Central memory CD8-positive, alpha-beta T cell (primary cell): ENCODE data around the gene TBX2.

ENCODE experiments used
- ATAC-seq: fragments of 150-1000 bp; cut with Tn5 transposase; replicated peaks from 2 replicates; pipeline ENCODE4 v1.10.0; 2022; ENCODE audit warnings: mild to moderate bottlenecking, moderate FRiP score, moderate number of reproducible peaks; ENCODE audit not compliant: poor library complexity, severe bottlenecking; ENCODE audit errors: extremely low read depth
- DNase-seq, 2 donors: peaks; one replicate each; pipeline ENCODE4 v3.0.0; 2021; ENCODE audit warnings: low spot score in 2 of 2
- H3K27ac Mint-ChIP-seq: one replicate; pipeline ENCODE4 v1.8.0; 2022; ENCODE audit warnings: low read depth, mild to moderate bottlenecking, moderate library complexity, mixed read lengths
- H3K27me3 Mint-ChIP-seq: one replicate; pipeline ENCODE4 v1.8.0; 2022; ENCODE audit warnings: mixed read lengths
- H3K36me3 Mint-ChIP-seq: one replicate; pipeline ENCODE4 v1.8.0; 2022; ENCODE audit warnings: mild to moderate bottlenecking, moderate library complexity, mixed read lengths; ENCODE audit not compliant: insufficient read depth
- H3K4me1 Mint-ChIP-seq: one replicate; pipeline ENCODE4 v1.8.0; 2022; ENCODE audit warnings: mixed read lengths
- H3K4me3 Mint-ChIP-seq: one replicate; pipeline ENCODE4 v1.8.0; 2022; ENCODE audit warnings: mild to moderate bottlenecking, moderate library complexity, mixed read lengths
- H3K9me3 Mint-ChIP-seq: one replicate; pipeline ENCODE4 v1.8.0; 2022; ENCODE audit warnings: mixed read lengths

Gene TBX2

GRCh38 chr17:61376931-61377838 is 22.5 kb upstream of the TBX2 start:
- peaks cover 5% of the 10 kb centered on the region for H3K36me3 Mint-ChIP-seq
- no peak for DNase-seq
- H3K4me1 Mint-ChIP-seq, result no peaks in the 10 kb centered on the region
- H3K27ac Mint-ChIP-seq, result no peak overlapping the region
- no peaks in the 10 kb centered on the region for H3K27me3 Mint-ChIP-seq
- no peaks in the 10 kb centered on the region for H3K9me3 Mint-ChIP-seq
- ATAC-seq, result no peak
- H3K4me3 Mint-ChIP-seq, result no peak overlapping the region

GRCh38 chr17:61378658-61379456 is 20.8 kb upstream of the TBX2 start:
- H3K9me3 Mint-ChIP-seq, result no peaks in the 10 kb centered on the region
- H3K36me3 Mint-ChIP-seq, result peaks cover 4% of the 10 kb centered on the region
- no peak overlapping the region for H3K4me3 Mint-ChIP-seq
- DNase-seq (no peak), ATAC-seq (no peak)
- H3K27me3 Mint-ChIP-seq, result no peaks in the 10 kb centered on the region
- H3K27ac Mint-ChIP-seq, result no peak overlapping the region
- no peaks in the 10 kb centered on the region for H3K4me1 Mint-ChIP-seq

- no peaks in the 10 kb centered on the region for H3K9me3 Mint-ChIP-seq
- ATAC-seq (no peak), DNase-seq (no peak)
- H3K4me1 Mint-ChIP-seq, result no peaks in the 10 kb centered on the region
- H3K27me3 Mint-ChIP-seq, result no peaks in the 10 kb centered on the region
- H3K27ac Mint-ChIP-seq, result no peak overlapping the region
- no peak overlapping the region for H3K4me3 Mint-ChIP-seq
- H3K36me3 Mint-ChIP-seq, result peaks cover 6% of the 10 kb centered on the region
Measured at GRCh38 chr17:61379457-61380216, 20.0 kb upstream of the TBX2 start.

GRCh38 chr17:61380217-61380835 is 19.3 kb upstream of the TBX2 start:
- H3K4me1 Mint-ChIP-seq, result no peaks in the 10 kb centered on the region
- no peaks in the 10 kb centered on the region for H3K27me3 Mint-ChIP-seq
- H3K27ac Mint-ChIP-seq, result no peak overlapping the region
- ATAC-seq (no peak), DNase-seq (no peak)
- no peaks in the 10 kb centered on the region for H3K9me3 Mint-ChIP-seq
- H3K4me3 Mint-ChIP-seq, result no peak overlapping the region
- H3K36me3 Mint-ChIP-seq, result peaks cover 6% of the 10 kb centered on the region

- no peak overlapping the region for H3K4me3 Mint-ChIP-seq
- no peaks in the 10 kb centered on the region for H3K9me3 Mint-ChIP-seq
- ATAC-seq (no peak), DNase-seq (no peak)
- peaks cover 6% of the 10 kb centered on the region for H3K36me3 Mint-ChIP-seq
- H3K27me3 Mint-ChIP-seq, result no peaks in the 10 kb centered on the region
- no peak overlapping the region for H3K27ac Mint-ChIP-seq
- no peaks in the 10 kb centered on the region for H3K4me1 Mint-ChIP-seq
Measured at GRCh38 chr17:61380836-61381525, 18.7 kb upstream of the TBX2 start.

GRCh38 chr17:61381537-61381936 is 18.1 kb upstream of the TBX2 start:
- ATAC-seq, result no peak
- no peaks in the 10 kb centered on the region for H3K9me3 Mint-ChIP-seq
- H3K36me3 Mint-ChIP-seq, result peaks cover 6% of the 10 kb centered on the region
- H3K27ac Mint-ChIP-seq, result no peak overlapping the region
- no peaks in the 10 kb centered on the region for H3K4me1 Mint-ChIP-seq
- H3K4me3 Mint-ChIP-seq, result no peak overlapping the region
- no peak for DNase-seq
- H3K27me3 Mint-ChIP-seq, result no peaks in the 10 kb centered on the region

- H3K27ac Mint-ChIP-seq, result no peak overlapping the region
- no peaks in the 10 kb centered on the region for H3K4me1 Mint-ChIP-seq
Measured at GRCh38 chr17:61382796-61383688, 16.6 kb upstream of the TBX2 start.

GRCh38 chr17:61383689-61384201 is 15.9 kb upstream of the TBX2 start:
- Mint-ChIP-seq H3K4me1 (peaks cover under 1% of the 10 kb centered on the region), H3K36me3 (peaks cover 4% of the 10 kb centered on the region), H3K27ac (no peak overlapping the region), H3K9me3 (no peaks in the 10 kb centered on the region), H3K27me3 (no peaks in the 10 kb centered on the region), H3K4me3 (no peak overlapping the region)
- ATAC-seq, result no peak
- DNase-seq, result no peak

More at GRCh38 chr17:61382796-61383688, 16.6 kb upstream of the TBX2 start:
- H3K9me3 Mint-ChIP-seq, result no peaks in the 10 kb centered on the region
- DNase-seq (no peak), ATAC-seq (no peak)
- H3K27me3 Mint-ChIP-seq, result no peaks in the 10 kb centered on the region
- no peak overlapping the region for H3K4me3 Mint-ChIP-seq
- peaks cover 5% of the 10 kb centered on the region for H3K36me3 Mint-ChIP-seq

- no peaks in the 10 kb centered on the region for H3K27me3 Mint-ChIP-seq
- H3K9me3 Mint-ChIP-seq, result no peaks in the 10 kb centered on the region
- no peak overlapping the region for H3K4me3 Mint-ChIP-seq
- H3K27ac Mint-ChIP-seq, result no peak overlapping the region
- peaks cover 4% of the 10 kb centered on the region for H3K36me3 Mint-ChIP-seq
- ATAC-seq (no peak), DNase-seq (no peak)
- peaks cover 7% of the 10 kb centered on the region for H3K4me1 Mint-ChIP-seq
Measured at GRCh38 chr17:61384354-61384691, 15.3 kb upstream of the TBX2 start.

- H3K9me3 Mint-ChIP-seq, result no peaks in the 10 kb centered on the region
- no peaks in the 10 kb centered on the region for H3K27me3 Mint-ChIP-seq
- no peak for DNase-seq
- H3K4me1 Mint-ChIP-seq, result peaks cover 7% of the 10 kb centered on the region
- ATAC-seq, result no peak
- no peak overlapping the region for H3K27ac Mint-ChIP-seq
- no peak overlapping the region for H3K4me3 Mint-ChIP-seq
- H3K36me3 Mint-ChIP-seq, result peaks cover 4% of the 10 kb centered on the region
Measured at GRCh38 chr17:61384692-61385576, 14.7 kb upstream of the TBX2 start.
